Aorta (tissue), 5 donors: ENCODE results near the gene PNPLA1. TPM values are rescaled to one million over a fixed set of nuclear protein-coding genes. Genes with fewer than 3 reads are reported as not detected.

Experiments used
- ATAC-seq: fragments of 200-7000 bp; cut with Tn5 transposase; one replicate; pipeline ENCODE4 v1.9.1; 2022; ENCODE audit warnings: moderate library complexity; ENCODE audit not compliant: low FRiP score
- DNase-seq, 2 donors: peaks; one replicate each; pipeline ENCODE4 v3.0.0-alpha.2; 2020
- H3K27ac ChIP-seq, 2 donors: one replicate each; pipeline ENCODE4 v1.5.1; 2013; ENCODE audit warnings: low read length in 2 of 2, mild to moderate bottlenecking in 2 of 2, moderate library complexity in 2 of 2, control low read depth in 1 of 2, inconsistent platforms in 1 of 2, low read depth in 1 of 2
- H3K27me3 ChIP-seq, 2 donors: one replicate each; pipeline ENCODE4 v1.6.1; 2013; ENCODE audit warnings: control low read depth in 1 of 2, low read length in 1 of 2, mild to moderate bottlenecking in 1 of 2, moderate library complexity in 1 of 2; ENCODE audit not compliant: insufficient read depth in 2 of 2, control insufficient read depth in 1 of 2
- H3K36me3 ChIP-seq, 2 donors: one replicate each; pipeline ENCODE4 v1.6.1; 2013; ENCODE audit warnings: control low read depth in 1 of 2, low read length in 1 of 2, mild to moderate bottlenecking in 1 of 2; ENCODE audit not compliant: insufficient read depth in 2 of 2, control insufficient read depth in 1 of 2
- H3K4me1 ChIP-seq, 2 donors: one replicate each; pipeline ENCODE4 v1.6.1; 2013; ENCODE audit warnings: low read length in 2 of 2, control low read depth in 1 of 2, mild to moderate bottlenecking in 1 of 2, moderate library complexity in 1 of 2; ENCODE audit not compliant: insufficient read depth in 2 of 2, control insufficient read depth in 1 of 2
- H3K4me3 ChIP-seq, 2 donors: one replicate each; pipeline ENCODE4 v1.5.1; 2013; ENCODE audit warnings: low read length in 2 of 2, control low read depth in 1 of 2, mild to moderate bottlenecking in 1 of 2
- H3K9me3 ChIP-seq: one replicate; pipeline ENCODE4 v1.6.1; 2013; ENCODE audit warnings: mild to moderate bottlenecking, low read length; ENCODE audit not compliant: control insufficient read depth
- WGBS, 2 donors: extraction: QIAGEN DNeasy Blood & Tissue Kit; methylation state at CpG; one replicate each; pipeline ENCODE4 v1.1.7; 2013; 5-methylcytosine and 5-hydroxymethylcytosine counted together
- intact Hi-C, 2 donors: fragments of 100-400 bp; cut with DNase I; formaldehyde crosslinking; loops; one replicate each; pipeline versions ENCODE4 v1.14.2 to v1.15.0; 2022
- polyA plus RNA-seq, 2 donors: library from polyadenylated mRNA; stranded (reverse); fragments of 200-250 nt; gene quantifications; one replicate each; pipeline ENCODE4 v1.2.3, GENCODE V29; 2013
- total RNA-seq, 2 donors: library from RNA; stranded (reverse); fragmentation: NEBNext Ultra II Directional; extraction: Animal tissue kit (Norgen Biotek cat#: 25700); gene quantifications; one replicate each; pipeline ENCODE4 v1.2.1, GENCODE V29; 2021
- donor health status: healthy with polysubstance abuse.
- donor health status: Bipolar disorder and iron deficiency.
- donor health status: DM: no; HTN: no; CAD: no.
- donor health status: DM: no; HTN: no; CAD: no.
- donor health status: DM: yes; HTN: yes; CAD: no.

Gene PNPLA1
- total and polyA plus RNA-seq, 4 donors: 0.15 to 0.23 TPM; not detected in 2

DNA sequence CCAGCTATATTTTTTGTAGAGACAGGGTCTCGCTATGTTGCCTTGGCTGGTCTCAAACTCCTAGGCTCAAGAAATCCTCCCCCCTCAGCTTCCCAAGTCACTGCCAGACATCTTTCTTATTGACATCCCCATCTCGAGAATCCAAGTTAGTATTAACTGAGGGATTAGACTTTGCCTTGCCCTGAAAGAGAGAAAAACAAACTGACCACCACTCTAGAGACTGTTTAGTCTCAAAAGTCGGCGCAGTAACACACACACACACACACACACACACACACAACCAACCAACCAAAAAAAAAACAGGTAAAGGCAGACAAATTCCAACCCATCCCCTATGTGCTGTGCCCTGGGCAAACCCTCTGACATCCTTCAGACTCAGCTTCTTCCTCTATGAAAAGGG, 27.2 kb upstream of the PNPLA1 start:
- ATAC-seq (no peak), DNase-seq (no peak)
- 85 to 87% methylated on average over 4 of the region's 4 CpGs for WGBS, 2 donors
- Histone ChIP-seq H3K4me1 (no peaks in the 10 kb centered on the region), H3K36me3 (no peaks in the 10 kb centered on the region), H3K4me3 (no peak overlapping the region), H3K9me3 (no peaks in the 10 kb centered on the region), H3K27ac (no peak overlapping the region), H3K27me3 (no peaks in the 10 kb centered on the region)
- intact Hi-C loops: no loop called here

DNA sequence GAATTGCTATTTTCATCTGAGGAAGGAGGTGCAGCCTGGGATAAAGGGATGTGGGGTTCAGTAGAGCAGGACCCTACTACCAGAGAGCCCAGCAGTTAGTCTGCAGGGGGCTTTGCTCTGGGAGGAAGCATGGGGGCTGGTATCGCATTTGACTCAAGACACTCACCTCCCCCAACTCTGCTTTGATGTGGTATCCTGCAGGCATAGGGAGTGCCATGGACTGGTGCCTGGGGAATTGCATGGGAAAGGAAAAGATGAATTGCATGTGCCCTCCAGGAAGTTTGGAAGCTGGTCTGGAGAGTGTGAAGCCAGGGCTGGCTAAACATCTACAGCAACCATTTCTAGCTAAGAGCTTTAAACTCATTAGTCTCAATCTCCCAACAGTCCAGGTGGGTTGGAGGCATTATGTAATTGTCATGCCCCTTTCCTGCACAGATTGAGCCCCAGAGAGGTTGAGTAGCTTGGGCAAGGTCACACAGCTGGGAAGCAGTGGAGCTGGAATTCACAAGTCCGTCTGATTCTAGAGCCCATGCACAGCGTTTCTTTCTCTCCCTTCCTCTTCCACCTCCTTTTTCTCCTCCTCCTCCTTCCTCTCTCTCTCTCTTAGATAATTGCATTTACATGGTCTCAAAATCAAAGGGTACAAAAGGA, 26.2 kb upstream of the PNPLA1 start:
- Histone ChIP-seq H3K27ac (no peak overlapping the region), H3K9me3 (no peaks in the 10 kb centered on the region), H3K4me1 (no peaks in the 10 kb centered on the region), H3K4me3 (no peak overlapping the region), H3K27me3 (no peaks in the 10 kb centered on the region), H3K36me3 (no peaks in the 10 kb centered on the region)
- 83 to 88% methylated on average over 3 of the region's 3 CpGs for WGBS, 2 donors
- ATAC-seq (no peak), DNase-seq (no peak)
- intact Hi-C loops: no loop called here

DNA sequence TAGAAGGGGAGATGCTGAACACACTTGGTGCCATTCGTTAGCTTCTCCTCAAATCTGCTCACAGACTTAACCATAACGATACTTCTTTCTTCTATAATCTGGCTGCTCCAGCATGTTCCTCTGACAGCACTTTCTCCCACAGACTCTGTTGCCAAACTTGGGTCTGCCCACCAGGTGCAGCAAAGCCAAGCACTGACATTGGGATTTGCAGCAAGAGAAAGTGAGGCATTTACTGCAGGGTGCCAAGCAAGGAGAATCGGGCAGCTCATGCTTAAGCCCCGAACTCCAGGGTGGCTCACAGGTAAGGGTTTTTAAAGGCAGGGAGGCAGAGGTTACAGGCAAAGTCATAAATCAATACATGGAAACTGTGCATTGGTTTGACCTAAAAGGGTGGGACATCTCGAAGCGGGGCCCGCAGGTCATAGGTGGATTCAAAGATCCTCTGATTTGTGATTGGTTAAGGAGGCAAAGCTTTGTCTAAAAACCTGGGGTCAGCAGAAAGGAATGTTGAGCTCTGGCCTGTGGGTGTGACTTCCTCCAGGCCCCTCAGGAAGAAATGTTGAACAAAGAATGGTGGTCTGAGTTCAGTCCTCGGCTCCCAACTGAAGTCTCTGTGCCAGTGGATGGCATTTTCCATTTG, 25.1 kb upstream of the PNPLA1 start:
- WGBS, 2 donors: 92% methylated on average over 8 of the region's 8 CpGs
- Histone ChIP-seq H3K27me3 (no peaks in the 10 kb centered on the region), H3K4me3 (no peak overlapping the region), H3K9me3 (no peaks in the 10 kb centered on the region), H3K36me3 (no peaks in the 10 kb centered on the region), H3K4me1 (peaks cover 0 to 1% of the 10 kb centered on the region in 2 donors), H3K27ac (no peak overlapping the region)
- no peak for DNase-seq
- no peak for ATAC-seq
- intact Hi-C loops: no loop called here

DNA sequence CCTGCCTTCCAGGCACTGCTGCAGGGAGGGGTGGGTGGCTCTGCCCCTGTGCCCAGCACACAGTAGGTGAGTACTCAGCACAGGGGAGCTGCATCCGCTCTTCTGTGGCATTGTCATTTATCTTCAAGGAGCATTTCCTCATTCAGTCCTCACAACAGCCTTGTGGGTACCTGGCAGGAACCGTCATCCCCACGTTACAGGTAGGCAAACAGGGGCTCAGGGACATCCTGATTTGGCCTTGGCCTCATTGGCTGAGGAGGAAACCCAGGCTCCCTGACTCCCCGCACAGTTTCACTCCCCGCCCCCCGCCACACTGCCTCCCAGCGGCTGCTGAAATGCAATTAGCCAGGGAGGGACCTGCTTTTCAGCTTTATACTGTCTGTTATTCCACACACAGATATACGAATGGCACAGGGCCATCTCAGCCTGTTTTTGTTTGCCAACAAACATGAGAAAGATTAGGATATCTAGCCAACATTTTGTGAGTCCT, 24.2 kb upstream of the PNPLA1 start:
- H3K9me3 ChIP-seq: no peaks in the 10 kb centered on the region
- intact Hi-C loops: no loop called here
- no peak for DNase-seq
- H3K4me1 ChIP-seq: peaks cover 0 to 1% of the 10 kb centered on the region in 2 donors
- no peaks in the 10 kb centered on the region for H3K27me3 ChIP-seq
- 91 to 92% methylated on average over 8 of the region's 8 CpGs for whole genome bisulfite sequencing, 2 donors
- no peak for ATAC-seq
- H3K27ac ChIP-seq: no peak overlapping the region
- no peak overlapping the region for H3K4me3 ChIP-seq
- H3K36me3 ChIP-seq: no peaks in the 10 kb centered on the region

DNA sequence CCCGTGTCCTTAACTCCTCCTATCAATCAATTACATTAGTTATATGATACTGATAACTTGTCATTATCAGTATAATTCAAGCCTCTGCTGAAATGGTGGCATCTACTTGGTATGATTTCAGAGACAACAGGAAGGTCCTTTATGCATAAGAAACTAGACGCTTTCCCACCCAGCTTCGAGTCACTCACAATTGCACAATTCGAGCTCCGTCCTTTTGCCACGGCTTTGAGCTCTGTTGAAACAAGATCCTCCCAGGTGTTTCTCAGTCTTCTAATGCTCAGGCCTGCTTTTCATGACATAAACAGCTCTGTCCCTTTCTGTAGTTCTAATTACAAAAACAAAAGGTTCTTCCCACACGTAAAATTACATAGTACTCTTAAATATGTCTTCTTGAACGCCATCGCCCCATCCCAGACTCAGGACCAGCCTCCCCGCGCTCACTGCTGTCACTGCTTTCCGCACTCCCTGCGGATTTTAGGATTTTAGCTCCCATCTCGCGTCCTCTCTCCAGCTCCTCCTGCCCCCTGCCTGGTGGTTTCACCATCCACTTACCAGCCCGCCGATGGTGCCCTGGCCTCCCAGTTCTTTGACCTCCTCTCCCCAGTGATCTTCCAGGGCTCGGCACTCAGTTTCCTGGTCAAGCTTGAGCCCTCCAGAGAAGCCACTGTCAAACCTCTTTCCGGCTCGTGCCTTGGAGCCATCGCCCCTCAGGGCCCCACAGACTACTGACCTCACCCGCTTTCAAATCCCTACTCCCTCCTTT, 23.2 kb upstream of the PNPLA1 start:
- intact Hi-C loops: no loop called here
- Histone ChIP-seq H3K27ac (no peak overlapping the region), H3K9me3 (no peaks in the 10 kb centered on the region), H3K36me3 (no peaks in the 10 kb centered on the region), H3K27me3 (no peaks in the 10 kb centered on the region), H3K4me1 (peaks cover 0 to 1% of the 10 kb centered on the region in 2 donors), H3K4me3 (no peak overlapping the region)
- 94 to 96% methylated on average over 22 of the region's 22 CpGs for WGBS, 2 donors
- ATAC-seq: no peak
- peak in 1 of 2 donors; percentile 59 for DNase-seq

DNA sequence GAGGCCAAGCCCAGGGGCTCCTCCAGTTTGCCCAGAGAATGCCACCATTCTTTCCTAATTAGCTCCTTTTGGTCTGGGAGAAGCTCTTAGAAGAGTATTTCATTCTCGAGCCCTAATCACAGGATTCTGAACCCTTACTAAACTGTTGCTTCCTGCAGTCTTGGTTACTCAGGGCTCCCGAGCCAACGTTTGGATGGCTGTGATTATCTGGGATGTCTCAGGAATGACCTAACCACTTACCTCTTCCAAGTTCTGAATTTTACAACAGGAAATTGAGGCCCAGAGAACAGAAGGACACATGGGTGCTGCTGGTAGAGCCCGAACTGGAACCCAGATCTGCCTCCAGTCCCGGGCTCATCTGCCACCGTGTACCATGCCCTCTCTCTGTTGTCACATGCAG, 22.2 kb upstream of the PNPLA1 start:
- Histone ChIP-seq H3K36me3 (no peaks in the 10 kb centered on the region), H3K27ac (no peak overlapping the region), H3K4me3 (no peak overlapping the region), H3K27me3 (no peaks in the 10 kb centered on the region), H3K4me1 (peaks cover 0 to 1% of the 10 kb centered on the region in 2 donors), H3K9me3 (no peaks in the 10 kb centered on the region)
- intact Hi-C loops: no loop called here
- DNase-seq (peak; percentile 30 to 58), ATAC-seq (peak; percentile 53)
- WGBS, 2 donors: 48 to 66% methylated on average over 6 of the region's 6 CpGs

DNA sequence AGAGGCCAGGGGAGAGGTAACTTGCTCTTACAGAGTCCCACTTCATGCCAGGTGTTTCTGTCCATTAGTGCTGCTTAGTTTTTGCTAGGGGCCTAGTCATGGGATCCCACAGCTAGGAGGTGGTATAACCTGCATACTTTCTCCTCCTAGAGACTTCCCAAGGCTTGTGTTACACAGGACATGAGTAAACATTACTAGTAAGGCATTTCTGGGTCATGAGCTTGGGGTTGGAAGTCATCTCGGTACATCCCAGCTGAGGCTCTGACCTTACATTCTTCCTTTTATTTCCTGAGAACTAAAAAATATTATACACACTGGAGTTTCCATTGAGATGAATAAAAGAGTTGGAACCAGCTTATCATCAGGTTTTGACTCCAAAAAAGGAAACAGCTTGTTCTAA, 20.9 kb upstream of the PNPLA1 start:
- ATAC-seq: peak; percentile 24
- H3K27me3 ChIP-seq: no peaks in the 10 kb centered on the region
- H3K27ac ChIP-seq: no peak overlapping the region
- H3K36me3 ChIP-seq: no peaks in the 10 kb centered on the region
- H3K4me1 ChIP-seq: peaks cover 0 to 1% of the 10 kb centered on the region in 2 donors
- WGBS, 2 donors: 3 to 8% methylated on average over 1 of the region's 1 CpG
- intact Hi-C loops: no loop called here
- no peak overlapping the region for H3K4me3 ChIP-seq
- H3K9me3 ChIP-seq: no peaks in the 10 kb centered on the region
- no peak for DNase-seq

DNA sequence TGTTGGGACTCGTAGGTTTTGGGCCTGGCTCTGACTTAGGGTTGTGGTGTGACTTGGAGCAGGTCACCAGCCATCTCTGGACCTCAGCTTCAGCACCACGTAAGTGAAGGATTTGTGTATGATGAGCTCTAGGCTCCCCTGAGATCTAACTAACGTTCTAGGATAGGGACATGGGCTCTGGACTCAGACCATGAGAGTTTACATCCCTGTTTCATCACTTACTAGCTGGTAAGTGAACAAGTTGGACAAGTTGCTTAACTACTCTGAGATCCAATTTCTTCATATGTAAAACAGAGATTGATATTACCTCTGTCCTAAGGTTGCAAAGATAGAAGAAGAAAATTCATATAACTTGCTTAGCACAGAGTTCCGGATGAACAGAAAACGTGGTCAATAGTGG, 20.3 kb upstream of the PNPLA1 start:
- Histone ChIP-seq H3K27me3 (no peaks in the 10 kb centered on the region), H3K27ac (no peak overlapping the region), H3K9me3 (no peaks in the 10 kb centered on the region), H3K4me3 (no peak overlapping the region), H3K36me3 (no peaks in the 10 kb centered on the region), H3K4me1 (peaks cover 0 to 1% of the 10 kb centered on the region in 2 donors)
- ATAC-seq (no peak), DNase-seq (no peak)
- intact Hi-C loops: no loop called here
- WGBS, 2 donors: 52 to 65% methylated on average over 5 of the region's 5 CpGs
